ENCODE measurements around the gene PIP5K1A.
A peak's percentile ranks its signal among the peaks of the same experiment; 100 is the strongest.

GRCh38 chr1:151189637-151190445 is 8.5 kb upstream of the PIP5K1A start, which contains the start of gene VPS72:
- TF ChIP-seq CTCF (IDR thresholded peaks at IDR 0.05) (peak in 1 of 4 donors; percentile 24), POLR2A (IDR thresholded peaks at IDR 0.05) (peak; percentile 32)

All from right lobe of liver (tissue), 4 donors.